ENCODE results near the gene SYT15. TPM values are rescaled to one million over a fixed set of nuclear protein-coding genes. Genes with fewer than 3 reads are reported as not detected.
"Not testable (repeated sequence)": the region's sequence is repeated elsewhere in the genome, so short reads cannot be mapped to it uniquely, and the experiment has no call there.

The SYT15 gene
- under 1 TPM; 0.51 to 0.71 TPM for total RNA-seq

- H3K27me3 Mint-ChIP-seq; H3K4me1 Mint-ChIP-seq (ENCODE audit: low read depth); H3K27ac Mint-ChIP-seq; intact Hi-C loops (cut with micrococcal nuclease); H3K9me3 Mint-ChIP-seq; H3K4me3 Mint-ChIP-seq; H3K36me3 Mint-ChIP-seq; DNase-seq; CTCF ChIA-PET; POLR2A ChIA-PET: not testable (repeated sequence)
Observed at GRCh38 chr10:46578474-46579178, at the start of gene SYT15. Gene SYT15 (plus strand): TSS chr10:46579128. CDS start chr10:46579169, 41 bp downstream.

DNA sequence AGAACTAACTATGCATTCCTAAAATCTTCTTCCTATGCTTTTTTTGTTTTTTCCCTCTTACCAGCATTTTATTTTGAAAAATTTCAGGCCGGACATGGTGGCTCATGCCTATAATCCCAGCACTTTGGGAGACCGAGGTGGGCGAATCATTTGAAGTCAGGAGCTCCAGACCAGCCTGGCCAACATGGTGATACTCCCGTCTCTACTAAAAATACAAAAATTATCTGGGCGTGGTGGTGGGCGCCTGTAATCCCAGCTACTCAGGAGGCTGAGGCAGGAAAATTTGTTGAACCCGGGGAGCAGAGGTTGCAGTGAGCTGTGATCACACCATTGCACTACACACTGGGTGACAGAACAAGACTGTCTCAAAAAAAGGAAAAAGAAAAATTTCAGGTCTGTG is 49.2 kb upstream of the SYT15 start:
- H3K4me1 Mint-ChIP-seq (ENCODE audit: low read depth); H3K4me3 Mint-ChIP-seq; H3K27ac Mint-ChIP-seq; POLR2A ChIA-PET; H3K36me3 Mint-ChIP-seq; DNase-seq; H3K27me3 Mint-ChIP-seq; H3K9me3 Mint-ChIP-seq; intact Hi-C loops (cut with micrococcal nuclease): not testable (repeated sequence)
- CTCF ChIA-PET, result interaction anchor here (1.2 kb wide), 1 partner anchor 11 kb away, joined by 3 read pairs; no protein-coding TSS in a partner anchor

GRCh38 chr10:46530249-46531186 is 48.4 kb upstream of the SYT15 start:
- Mint-ChIP-seq H3K36me3 (no peaks in the 10 kb centered on the region), H3K4me1 (ENCODE audit: low read depth) (no peaks in the 10 kb centered on the region), H3K9me3 (no peaks in the 10 kb centered on the region), H3K27me3 (no peaks in the 10 kb centered on the region), H3K27ac (no peak overlapping the region), H3K4me3 (no peak overlapping the region)
- DNase-seq, result peak; percentile 4
- ChIA-PET POLR2A (no interaction called here), CTCF (interaction anchor here (0.6 to 1.2 kb wide), 2 partner anchors 10 to 13 kb away, joined by 3 read pairs; no protein-coding TSS in a partner anchor)
- intact Hi-C loops (cut with micrococcal nuclease), result no loop called here

GRCh38 chr10:46532256-46532655 is 46.7 kb upstream of the SYT15 start:
- H3K9me3 Mint-ChIP-seq, H3K27me3 Mint-ChIP-seq: not testable (repeated sequence)

GRCh38 chr10:46534828-46535524 is 44.0 kb upstream of the SYT15 start:
- Mint-ChIP-seq H3K27me3 (peaks cover 17% of the 10 kb centered on the region), H3K27ac (no peak overlapping the region), H3K36me3 (no peaks in the 10 kb centered on the region), H3K4me1 (ENCODE audit: low read depth) (no peaks in the 10 kb centered on the region), H3K4me3 (no peak overlapping the region), H3K9me3 (no peaks in the 10 kb centered on the region)
- POLR2A ChIA-PET, result no interaction called here
- intact Hi-C loops (cut with micrococcal nuclease), result no loop called here
- no peak for DNase-seq
- CTCF ChIA-PET, result no interaction called here

More at GRCh38 chr10:46532256-46532655, 46.7 kb upstream of the SYT15 start:
- H3K36me3 Mint-ChIP-seq; H3K4me3 Mint-ChIP-seq; H3K4me1 Mint-ChIP-seq (ENCODE audit: low read depth); DNase-seq; POLR2A ChIA-PET; CTCF ChIA-PET; intact Hi-C loops (cut with micrococcal nuclease); H3K27ac Mint-ChIP-seq: not testable (repeated sequence)

GRCh38 chr10:46536171-46536570 is 42.8 kb upstream of the SYT15 start:
- Mint-ChIP-seq H3K36me3 (no peaks in the 10 kb centered on the region), H3K4me3 (no peak overlapping the region), H3K27ac (no peak overlapping the region), H3K27me3 (peaks cover 28% of the 10 kb centered on the region), H3K9me3 (no peaks in the 10 kb centered on the region), H3K4me1 (ENCODE audit: low read depth) (no peaks in the 10 kb centered on the region)
- CTCF ChIA-PET, result no interaction called here
- POLR2A ChIA-PET, result no interaction called here
- intact Hi-C loops (cut with micrococcal nuclease), result no loop called here
- no peak for DNase-seq

GRCh38 chr10:46536781-46537180 is 42.1 kb upstream of the SYT15 start:
- CTCF ChIA-PET, result no interaction called here

DNA sequence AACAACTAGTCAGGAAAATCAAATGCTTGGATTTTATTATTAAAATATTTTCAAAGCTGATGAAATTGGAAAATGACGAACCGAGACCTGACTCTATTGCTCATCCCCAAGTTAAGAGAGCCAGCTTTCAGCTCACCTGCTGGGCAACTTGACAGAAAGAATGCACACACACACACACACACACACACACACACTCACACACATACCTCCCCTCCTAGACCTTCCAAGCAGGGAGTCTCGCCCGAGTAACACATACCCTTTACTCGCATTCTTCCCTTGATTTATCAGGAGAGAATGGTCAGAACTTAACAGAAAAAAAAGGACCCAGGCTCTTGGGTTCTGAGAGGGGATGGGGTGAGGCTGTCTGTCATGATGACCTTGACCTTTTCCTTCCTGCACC is 41.6 kb upstream of the SYT15 start:
- peaks cover 31% of the 10 kb centered on the region for H3K27me3 Mint-ChIP-seq
- no peaks in the 10 kb centered on the region for H3K4me1 Mint-ChIP-seq (ENCODE audit: low read depth)
- intact Hi-C loops (cut with micrococcal nuclease), result no loop called here
- POLR2A ChIA-PET, result no interaction called here
- H3K36me3 Mint-ChIP-seq, result no peaks in the 10 kb centered on the region
- CTCF ChIA-PET, result no interaction called here
- no peak overlapping the region for H3K27ac Mint-ChIP-seq
- no peak overlapping the region for H3K4me3 Mint-ChIP-seq
- no peaks in the 10 kb centered on the region for H3K9me3 Mint-ChIP-seq
- no peak for DNase-seq

More at GRCh38 chr10:46536781-46537180, 42.1 kb upstream of the SYT15 start:
- DNase-seq, result no peak
- H3K36me3 Mint-ChIP-seq, result no peaks in the 10 kb centered on the region
- no peak overlapping the region for H3K4me3 Mint-ChIP-seq
- no peaks in the 10 kb centered on the region for H3K9me3 Mint-ChIP-seq
- H3K4me1 Mint-ChIP-seq (ENCODE audit: low read depth), result no peaks in the 10 kb centered on the region
- intact Hi-C loops (cut with micrococcal nuclease), result no loop called here
- POLR2A ChIA-PET, result no interaction called here
- no peak overlapping the region for H3K27ac Mint-ChIP-seq
- H3K27me3 Mint-ChIP-seq, result peaks cover 28% of the 10 kb centered on the region

DNA sequence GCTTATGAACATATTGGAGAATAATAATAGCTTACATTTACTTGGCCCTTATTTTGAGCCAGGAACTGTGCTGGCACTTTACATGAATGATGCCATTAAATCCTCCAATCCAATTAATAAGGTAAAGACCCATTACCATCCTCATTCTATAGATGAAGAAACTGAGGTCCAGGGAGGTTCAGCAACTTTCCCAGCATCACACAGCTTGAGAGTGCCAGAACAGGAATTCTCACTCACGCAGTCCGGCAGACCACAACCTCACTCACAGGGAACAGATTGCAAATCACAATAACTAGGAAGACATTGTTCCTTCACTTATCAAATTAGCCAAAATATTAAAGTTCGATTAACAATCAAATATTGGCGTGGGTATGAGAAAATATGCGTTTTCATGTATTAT is 40.8 kb upstream of the SYT15 start:
- H3K4me1 Mint-ChIP-seq (ENCODE audit: low read depth), result no peaks in the 10 kb centered on the region
- ChIA-PET CTCF (no interaction called here), POLR2A (no interaction called here)
- peak; percentile 1 for DNase-seq
- no peak overlapping the region for H3K27ac Mint-ChIP-seq
- H3K4me3 Mint-ChIP-seq, result no peak overlapping the region
- intact Hi-C loops (cut with micrococcal nuclease), result no loop called here
- no peaks in the 10 kb centered on the region for H3K9me3 Mint-ChIP-seq
- peaks cover 38% of the 10 kb centered on the region for H3K27me3 Mint-ChIP-seq
- H3K36me3 Mint-ChIP-seq, result no peaks in the 10 kb centered on the region

- CTCF ChIA-PET, result no interaction called here
- intact Hi-C loops (cut with micrococcal nuclease), result no loop called here
- no peak for DNase-seq
- Mint-ChIP-seq H3K36me3 (no peaks in the 10 kb centered on the region), H3K4me3 (no peak overlapping the region), H3K27ac (no peak overlapping the region), H3K9me3 (no peaks in the 10 kb centered on the region), H3K4me1 (ENCODE audit: low read depth) (no peaks in the 10 kb centered on the region), H3K27me3 (peaks cover 40% of the 10 kb centered on the region)
- POLR2A ChIA-PET, result no interaction called here
Observed at GRCh38 chr10:46538717-46539426, 40.1 kb upstream of the SYT15 start.

DNA sequence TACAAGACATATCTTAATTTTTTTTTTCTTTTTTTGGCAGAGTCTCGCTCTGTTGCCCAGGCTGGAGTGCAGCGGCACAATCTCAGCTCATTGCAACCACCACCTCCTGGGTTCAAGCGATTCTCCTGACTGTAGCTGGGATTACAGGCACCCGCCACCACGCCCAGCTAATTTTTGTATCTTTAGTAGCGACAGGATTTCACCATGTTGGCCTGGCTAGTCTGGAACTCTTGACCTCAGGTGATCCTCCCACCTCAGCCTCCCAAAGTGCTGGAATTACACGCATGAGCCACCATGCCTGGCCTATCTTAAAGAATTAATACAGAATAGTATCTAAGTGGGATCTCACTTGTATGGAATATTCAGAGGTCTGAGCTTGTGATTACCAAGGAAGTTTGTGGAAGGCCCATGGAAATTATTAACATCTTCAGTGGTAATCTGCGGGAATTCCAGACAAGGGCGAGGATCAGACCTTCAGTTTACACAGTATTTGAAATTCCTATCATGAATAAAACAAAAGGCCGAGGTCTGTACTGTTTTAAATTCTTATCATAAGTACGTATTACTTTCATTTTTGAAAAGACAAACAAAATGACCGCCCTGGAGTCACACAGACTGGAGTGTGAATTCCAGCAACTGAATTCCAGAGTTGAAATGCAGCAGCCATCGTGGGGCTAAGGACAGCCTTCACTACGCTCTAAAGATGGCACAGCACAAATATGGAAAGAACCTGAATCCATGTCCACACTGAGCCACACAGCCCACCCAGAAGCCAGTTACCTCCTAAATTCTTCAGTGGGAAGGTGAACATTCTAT is 39.1 kb upstream of the SYT15 start:
- DNase-seq, result peak; percentile 5
- H3K27ac Mint-ChIP-seq, result no peak overlapping the region
- H3K36me3 Mint-ChIP-seq, result no peaks in the 10 kb centered on the region
- ChIA-PET CTCF (interaction anchor here (1.0 kb wide), 1 partner anchor 10 kb away, joined by 3 read pairs; no protein-coding TSS in a partner anchor), POLR2A (no interaction called here)
- H3K4me1 Mint-ChIP-seq (ENCODE audit: low read depth), result no peaks in the 10 kb centered on the region
- no peak overlapping the region for H3K4me3 Mint-ChIP-seq
- intact Hi-C loops (cut with micrococcal nuclease), result no loop called here
- H3K9me3 Mint-ChIP-seq, result no peaks in the 10 kb centered on the region
- peaks cover 40% of the 10 kb centered on the region for H3K27me3 Mint-ChIP-seq

Data from activated CD4-positive, alpha-beta memory T cell treated with anti-CD3 and anti-CD28 coated beads for 36 hours (primary cell).